ENCODE results near the gene MYO16.

Gene MYO16

DNA sequence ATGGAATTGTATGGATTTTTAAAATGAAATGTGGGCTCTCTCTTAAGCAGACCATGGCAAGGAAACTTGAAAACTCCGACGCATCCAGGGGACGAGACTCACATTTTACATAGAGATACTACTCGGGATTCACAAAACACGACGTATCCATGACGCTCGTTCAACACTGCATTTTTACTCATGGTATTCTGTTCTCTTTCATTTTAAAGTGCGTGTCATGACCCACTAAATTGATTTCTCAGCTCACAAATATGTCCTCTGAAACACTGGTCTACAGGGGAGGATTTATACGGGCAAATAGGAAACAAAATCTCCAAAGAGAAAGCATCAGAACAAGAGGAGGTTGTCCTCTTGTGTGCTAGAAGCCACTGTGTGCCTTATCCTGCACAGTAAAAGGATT is 523.5 kb downstream of the MYO16 start:
- no peak for DNase-seq (ENCODE audit: low read depth in 2 of 2)

DNA sequence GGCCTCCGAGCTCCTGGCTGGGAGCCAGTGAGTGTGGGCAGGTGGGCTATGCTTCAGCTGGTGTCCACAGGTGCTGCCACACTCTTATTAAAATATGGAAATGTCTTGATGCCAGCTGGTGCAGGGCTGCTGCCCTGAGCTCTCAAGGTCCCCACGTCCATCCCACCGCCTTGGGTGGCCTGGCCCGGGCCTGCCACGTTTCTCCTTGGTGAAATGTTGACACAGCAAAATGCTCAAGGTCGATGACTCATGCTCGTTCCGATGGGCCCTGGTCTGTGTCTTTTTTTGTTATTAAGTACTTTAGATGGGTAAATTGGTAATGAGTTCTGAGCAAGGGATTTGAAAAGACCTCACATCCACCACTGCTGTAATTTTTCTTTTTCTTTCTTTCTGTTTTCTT is 524.7 kb downstream of the MYO16 start:
- no peak for DNase-seq (ENCODE audit: low read depth in 2 of 2)

GRCh38 chr13:109154546-109154945 is 525.1 kb downstream of the MYO16 start:
- DNase-seq (ENCODE audit: low read depth in 2 of 2) = no peak

DNA sequence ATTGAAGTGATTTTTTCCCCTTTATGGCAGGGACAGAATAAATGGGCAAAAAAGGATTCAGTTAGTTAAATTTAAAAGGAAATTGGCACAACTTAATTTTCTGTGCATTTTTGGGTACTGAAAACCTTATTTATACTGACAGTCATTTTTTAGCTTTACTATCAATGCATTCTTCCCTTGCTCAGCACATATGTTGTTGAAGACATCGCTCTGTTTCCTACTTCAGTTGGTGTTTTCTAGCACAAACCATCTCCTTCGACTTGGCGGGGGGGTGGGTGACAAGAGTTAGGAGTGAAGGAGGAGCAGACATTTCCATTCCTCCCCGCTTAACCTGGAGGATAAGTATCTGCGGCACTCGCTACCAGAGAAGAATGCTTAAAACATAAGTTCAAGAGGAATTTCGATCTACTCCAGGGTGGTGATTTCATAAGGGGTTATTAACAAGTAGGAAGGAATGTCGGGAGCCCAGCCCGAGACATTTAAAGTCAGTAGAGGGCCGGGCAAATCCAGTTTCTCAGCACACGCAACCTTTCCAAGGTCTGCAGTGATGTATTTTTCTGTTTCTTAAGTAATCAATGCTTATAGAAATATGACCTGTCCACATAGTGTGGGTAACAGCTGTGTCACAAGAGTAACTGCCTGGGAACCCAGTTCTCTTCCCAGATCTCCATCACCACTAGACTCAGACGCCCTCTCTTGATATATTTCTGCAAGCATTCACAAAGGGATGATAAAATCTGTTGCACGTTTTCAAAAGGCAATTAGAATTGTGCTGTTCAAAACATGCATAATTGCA is 525.8 kb downstream of the MYO16 start:
- DNase-seq (ENCODE audit: low read depth in 2 of 2) = no peak

DNA sequence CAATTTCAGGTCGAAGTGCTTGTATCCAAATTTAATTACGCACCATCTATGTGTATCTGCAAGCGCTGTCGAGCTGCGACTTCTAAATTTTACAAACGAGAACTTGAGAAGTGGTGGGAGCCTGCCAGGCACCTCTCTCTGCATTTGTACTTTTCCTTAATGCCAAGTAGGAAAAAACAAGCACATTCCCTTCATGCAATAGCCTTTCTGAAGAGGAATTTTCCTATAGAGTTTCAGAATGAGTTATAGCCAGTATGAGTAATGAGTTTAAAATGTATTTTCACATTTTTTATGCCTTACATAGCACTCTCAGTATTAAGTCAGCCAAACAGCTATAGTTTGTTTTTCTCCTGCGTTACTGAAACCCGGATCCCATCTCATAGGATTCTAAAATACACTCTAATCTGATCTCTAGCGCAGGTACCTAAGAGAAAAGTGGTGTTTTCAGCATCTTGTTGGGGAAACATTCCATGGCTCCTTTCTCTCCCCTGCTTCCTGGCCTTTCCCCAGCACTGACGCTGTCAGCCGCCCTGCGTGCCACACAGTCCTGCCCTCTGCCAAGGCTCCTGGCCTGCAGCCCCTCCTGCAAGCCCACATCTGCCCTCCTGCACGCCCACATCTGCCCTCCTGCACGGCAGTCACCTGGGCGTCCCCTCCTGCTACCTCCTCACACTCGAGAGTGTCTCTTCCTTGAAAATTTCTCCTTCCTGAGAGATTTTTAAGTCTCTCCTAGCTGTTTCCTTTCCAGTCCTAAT is 526.9 kb downstream of the MYO16 start:
- DNase-seq (ENCODE audit: low read depth in 2 of 2) = no peak

DNA sequence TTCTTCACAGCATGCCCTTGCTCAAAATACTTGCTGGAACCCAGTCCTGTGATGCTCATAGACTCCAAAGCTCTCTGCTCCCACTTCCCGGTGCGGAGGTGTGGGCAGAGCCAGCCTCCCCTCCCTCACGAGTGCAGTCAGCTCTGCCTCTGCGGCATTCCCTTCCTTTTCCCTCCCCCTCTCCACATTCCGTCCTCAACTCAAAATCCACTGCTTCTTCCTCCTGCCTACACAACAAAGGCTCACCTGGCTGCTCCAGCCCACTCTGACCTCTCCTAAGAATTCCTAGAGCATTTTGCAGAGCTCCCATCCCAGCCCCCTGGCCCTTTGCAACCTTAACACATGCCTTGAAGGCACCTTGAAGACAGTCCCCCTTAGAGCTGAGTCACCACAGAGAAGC is 527.9 kb downstream of the MYO16 start:
- no peak for DNase-seq (ENCODE audit: low read depth in 2 of 2)

- DNase-seq (ENCODE audit: low read depth in 2 of 2) = no peak
Observed at GRCh38 chr13:109158383-109158782, 529.0 kb downstream of the MYO16 start.

DNA sequence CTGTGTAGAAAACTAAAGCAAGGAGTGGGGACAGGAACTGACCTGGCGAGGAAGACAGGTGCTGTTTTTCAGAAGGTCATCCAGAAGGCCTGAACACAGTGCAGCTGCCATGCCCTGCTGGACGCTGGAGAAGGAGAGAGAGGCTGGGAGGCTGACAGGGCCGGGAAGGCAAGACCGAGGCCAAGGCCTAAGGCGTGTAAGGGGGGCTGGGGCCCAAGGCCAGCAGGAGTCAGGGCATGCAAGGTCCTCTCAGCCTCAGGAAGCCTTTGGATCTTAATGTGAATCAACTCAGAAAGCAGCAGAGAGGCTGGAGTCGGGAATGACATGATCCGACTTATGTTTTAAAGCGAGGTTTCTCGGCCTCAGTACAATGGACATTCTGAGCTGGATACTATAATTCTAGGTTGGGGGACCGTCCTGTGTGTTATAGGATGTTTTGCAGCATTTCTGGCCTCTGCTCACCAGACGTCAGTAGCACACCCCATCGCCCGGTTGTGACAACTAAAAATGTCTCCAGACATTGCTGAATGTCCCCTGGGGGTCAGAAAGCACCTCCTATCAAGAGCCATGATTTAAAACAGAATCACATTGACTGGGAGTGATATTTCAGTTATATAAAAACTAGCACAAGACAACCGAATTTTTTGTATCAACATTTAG is 530.4 kb downstream of the MYO16 start:
- DNase-seq (ENCODE audit: low read depth in 2 of 2) = no peak

- DNase-seq (ENCODE audit: low read depth in 2 of 2) = no peak
Observed at GRCh38 chr13:109160357-109160756, 530.9 kb downstream of the MYO16 start.

GRCh38 chr13:109160887-109161669 is 531.7 kb downstream of the MYO16 start:
- no peak for DNase-seq (ENCODE audit: low read depth in 2 of 2)

DNA sequence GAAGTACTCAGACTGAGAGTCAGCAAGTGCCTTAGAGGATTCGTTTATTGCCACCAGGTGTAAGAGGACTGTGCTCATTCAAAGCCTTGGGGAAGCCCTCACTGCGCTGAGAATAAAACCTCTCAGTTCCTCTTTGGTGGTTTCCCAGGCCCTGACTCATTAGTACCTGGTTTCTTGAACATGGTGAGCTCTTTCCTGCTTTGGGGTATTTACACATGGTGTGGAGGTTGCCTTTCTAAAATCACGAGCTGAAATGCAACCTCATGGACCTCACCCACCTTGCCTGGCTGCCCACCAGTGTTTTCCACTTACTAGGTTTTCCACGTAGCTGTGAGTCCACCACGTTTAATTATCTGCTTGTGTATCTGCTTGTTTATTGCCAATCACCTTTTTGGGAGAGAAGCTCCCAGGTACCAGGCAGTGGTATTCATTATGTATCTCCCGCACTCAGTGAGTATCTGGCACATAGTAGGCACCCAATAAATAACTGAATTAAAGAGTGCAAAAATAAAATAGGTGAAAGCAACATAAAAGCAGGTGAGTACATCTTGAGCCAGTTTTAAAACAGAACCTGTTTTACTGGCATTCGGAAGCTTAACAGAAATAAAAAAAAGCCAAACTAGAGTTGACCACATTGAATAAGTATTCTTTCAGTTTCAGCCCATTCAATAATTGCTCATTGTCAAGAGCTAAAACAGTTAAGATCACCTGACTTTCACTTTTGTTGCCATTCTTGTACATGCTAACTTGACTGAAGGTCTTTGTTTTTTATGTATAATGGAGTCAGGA is 533.0 kb downstream of the MYO16 start:
- DNase-seq (ENCODE audit: low read depth in 2 of 2) = peak; percentile 25 to 36

GRCh38 chr13:109163037-109163379 is 533.6 kb downstream of the MYO16 start:
- no peak for DNase-seq (ENCODE audit: low read depth in 2 of 2)

- DNase-seq (ENCODE audit: low read depth in 2 of 2) = no peak
Observed at GRCh38 chr13:109165417-109165904, 536.0 kb downstream of the MYO16 start.

DNA sequence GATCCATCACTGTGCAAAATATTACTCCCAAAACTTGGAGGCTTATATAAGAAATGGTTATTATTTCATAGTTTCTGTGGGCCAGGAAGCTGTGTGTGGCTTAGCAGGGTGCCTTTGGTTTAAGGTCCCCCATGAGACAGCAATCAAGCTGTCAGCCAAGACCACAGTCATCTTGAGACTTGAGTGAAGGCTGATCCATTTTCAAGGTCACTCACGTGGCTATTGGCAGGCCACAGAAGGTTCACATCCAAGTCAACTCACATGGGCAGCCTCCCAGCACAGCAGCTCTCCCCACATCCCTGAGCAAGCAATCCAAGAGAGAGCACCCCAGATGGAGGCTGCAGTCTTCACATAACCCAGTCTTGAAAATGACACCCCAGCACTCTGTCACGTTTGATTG is 537.4 kb downstream of the MYO16 start:
- DNase-seq (ENCODE audit: low read depth in 2 of 2) = no peak

GRCh38 chr13:109172136-109172535 is 542.7 kb downstream of the MYO16 start:
- no peak for DNase-seq (ENCODE audit: low read depth in 2 of 2)

DNA sequence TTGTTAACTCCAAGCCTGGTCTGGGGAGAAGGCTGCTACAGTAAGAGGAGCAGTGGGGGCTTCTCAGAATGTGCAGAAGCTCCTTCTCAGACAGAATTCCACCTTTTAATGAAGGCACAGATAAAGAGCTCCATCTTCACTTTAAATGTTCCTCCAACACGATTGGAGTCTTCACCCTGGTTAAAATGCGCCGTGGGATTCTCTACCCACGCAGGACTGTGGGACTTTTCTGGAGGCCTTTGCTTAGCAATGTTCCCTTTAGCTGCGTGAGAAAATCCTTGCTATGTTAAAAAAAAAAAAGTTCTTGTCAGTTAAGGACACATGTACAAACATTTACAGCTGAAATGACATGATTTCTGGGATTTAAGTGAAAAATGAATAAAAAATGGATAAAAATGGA is 546.3 kb downstream of the MYO16 start:
- DNase-seq (ENCODE audit: low read depth in 2 of 2) = no peak

DNA sequence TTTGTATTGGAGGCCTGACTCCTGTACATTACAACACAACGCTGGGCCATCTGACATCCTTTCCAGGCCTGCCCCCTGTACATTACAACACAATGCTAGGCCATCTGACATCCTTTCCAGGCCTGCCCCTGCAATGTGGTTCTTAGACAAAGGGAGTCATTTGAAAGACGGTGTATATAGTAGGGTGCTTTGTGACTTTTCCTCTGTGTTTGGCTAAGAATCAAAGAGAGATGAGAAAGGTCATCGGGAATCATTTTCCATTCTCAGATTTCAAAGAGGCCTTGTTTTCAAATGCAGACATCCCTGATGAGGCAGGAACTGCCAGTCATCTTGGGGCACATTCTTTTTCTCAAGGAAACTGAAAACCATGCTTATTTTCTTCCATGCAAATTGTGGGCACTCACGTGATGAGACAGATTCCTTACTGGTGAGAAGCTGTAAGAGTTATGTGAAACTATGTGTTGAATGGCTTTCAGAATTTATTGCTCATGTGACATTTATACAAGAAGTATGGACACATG is 551.6 kb downstream of the MYO16 start:
- DNase-seq (ENCODE audit: low read depth in 2 of 2) = no peak

DNA sequence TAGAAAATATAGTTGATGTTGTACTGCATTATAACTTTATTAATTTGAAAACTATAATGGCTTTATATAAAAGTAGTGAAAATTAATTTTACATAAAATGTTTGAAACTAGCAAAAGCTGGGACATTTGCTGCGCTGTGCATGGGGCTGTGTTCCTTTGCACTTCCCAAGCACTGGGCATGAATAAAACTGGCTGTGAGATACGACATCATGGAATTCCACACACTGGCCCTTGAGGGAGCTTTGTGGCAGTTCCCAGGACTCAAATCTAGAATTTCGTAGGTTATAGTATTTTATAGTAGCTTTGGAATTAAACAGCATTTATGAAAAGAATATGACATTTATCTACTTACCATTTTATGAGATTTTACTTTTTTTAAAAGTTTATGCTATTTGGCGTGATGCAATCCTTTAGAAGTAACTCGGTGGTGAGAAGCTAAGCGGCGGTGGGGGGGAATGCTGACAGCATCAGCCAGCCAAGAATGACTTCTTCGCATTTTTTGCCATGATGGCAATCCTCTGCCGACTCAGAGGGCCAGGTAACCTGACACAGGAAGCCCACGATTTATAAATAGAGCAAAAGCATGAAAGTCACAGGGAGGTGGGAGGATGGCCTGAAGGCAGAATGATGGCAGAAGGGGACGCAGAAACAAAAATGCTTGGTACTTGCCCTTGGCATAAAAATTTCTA is 553.5 kb downstream of the MYO16 start:
- no peak for DNase-seq (ENCODE audit: low read depth in 2 of 2)

GRCh38 chr13:109191413-109191812 is 562.0 kb downstream of the MYO16 start:
- DNase-seq (ENCODE audit: low read depth in 2 of 2) = no peak

GRCh38 chr13:109192306-109192705 is 562.9 kb downstream of the MYO16 start:
- no peak for DNase-seq (ENCODE audit: low read depth in 2 of 2)
